HG02938 (cell line): Measurements from ENCODE around the gene DCAF8L2.
"Not testable (repeated sequence)": the region's sequence is repeated elsewhere in the genome, so short reads cannot be mapped to it uniquely, and the experiment has no call there.

ENCODE experiments used
- ATAC-seq: cut with Tn5 transposase; IDR thresholded peaks from one replicate; pipeline ENCODE4 v1.9.1; 2021; ENCODE audit warnings: mild to moderate bottlenecking, moderate library complexity; ENCODE audit not compliant: unreplicated experiment

The DCAF8L2 gene

GRCh38 chrX:27590044-27590443 lies at the start of gene DCAF8L2:
DCAF8L2 (plus strand) TSS chrX:27590344; CDS start chrX:27746896, 156,552 bp downstream.
- ATAC-seq = no peak

DNA sequence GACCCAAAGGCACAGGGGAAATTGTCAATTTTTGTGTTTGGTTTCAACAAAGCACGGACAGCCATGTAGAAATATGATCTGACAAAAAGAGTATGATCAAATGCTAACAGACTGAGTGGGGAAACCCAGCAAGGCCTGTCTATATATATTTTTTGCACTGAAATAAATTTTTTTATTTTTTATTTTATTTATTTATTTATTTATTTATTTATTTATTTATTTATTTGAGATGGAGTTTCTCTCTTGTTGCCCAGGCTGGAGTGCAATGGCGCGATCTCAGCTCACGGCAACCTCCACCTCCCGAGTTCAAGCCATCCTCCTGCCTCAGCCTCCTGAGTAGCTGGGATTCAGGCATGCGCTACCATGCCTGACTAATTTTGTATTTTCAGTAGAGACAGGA lies 49.0 kb upstream of the DCAF8L2 start:
- not testable (repeated sequence) for ATAC-seq

DNA sequence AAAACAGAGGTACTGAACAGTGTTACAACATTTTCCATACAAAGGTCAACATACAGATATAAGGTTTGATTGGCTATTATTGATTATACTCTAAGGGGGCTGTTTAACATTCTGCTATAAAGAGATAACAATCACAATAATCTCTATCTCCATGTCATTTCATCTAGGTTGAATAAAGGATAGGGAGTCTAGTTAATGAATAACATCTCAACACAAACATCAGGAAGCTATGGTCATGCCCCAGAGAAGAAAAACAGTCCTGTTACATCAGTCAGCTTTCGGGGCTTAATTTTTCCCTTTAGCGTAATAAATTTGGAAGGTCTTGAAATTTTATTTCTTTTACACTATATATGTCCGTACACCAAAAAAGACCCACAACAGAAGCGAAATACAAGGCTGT lies 41.5 kb upstream of the DCAF8L2 start:
- no peak for ATAC-seq

DNA sequence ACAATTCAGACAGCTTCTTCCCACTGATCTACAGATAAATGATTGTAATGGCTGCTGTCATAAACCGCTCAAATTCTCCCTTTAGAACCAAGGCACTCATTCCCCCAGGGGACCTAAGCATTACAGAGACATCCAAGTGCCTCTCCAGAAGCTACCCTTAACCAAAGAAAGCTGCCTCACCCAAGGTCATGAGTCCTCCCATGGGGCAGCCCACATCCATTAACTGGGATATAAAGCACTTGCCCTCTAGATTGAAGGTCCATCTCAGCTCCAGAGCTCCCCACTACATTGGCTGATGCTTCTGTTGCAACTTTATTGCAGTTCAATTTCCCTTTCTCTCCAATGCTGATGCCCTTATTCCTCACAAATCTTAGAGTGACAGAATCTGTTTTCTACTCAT lies 40.5 kb upstream of the DCAF8L2 start:
- no peak for ATAC-seq

DNA sequence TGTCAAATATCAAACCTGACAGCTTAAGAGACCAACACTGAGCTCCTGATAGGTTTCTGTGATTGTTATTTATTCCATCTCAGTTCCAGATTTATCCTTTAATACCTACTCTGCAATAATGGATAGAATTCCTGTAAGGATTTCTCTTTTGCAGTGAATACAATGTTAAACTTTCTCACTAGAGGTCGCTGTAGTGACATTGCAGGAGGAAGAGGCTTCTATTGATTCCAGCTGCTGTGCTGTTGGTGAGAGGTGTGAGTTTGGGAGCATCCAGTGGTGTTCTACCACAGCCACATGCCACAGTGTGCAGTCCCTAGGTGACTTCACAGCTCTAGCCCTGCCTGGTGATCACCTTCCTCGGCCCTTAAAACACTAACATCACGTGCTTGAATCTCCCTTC lies 34.6 kb upstream of the DCAF8L2 start:
- no peak for ATAC-seq

- no peak for ATAC-seq
These were observed 24.2 kb upstream of the DCAF8L2 start for GRCh38 chrX:27565992-27566391.

DNA sequence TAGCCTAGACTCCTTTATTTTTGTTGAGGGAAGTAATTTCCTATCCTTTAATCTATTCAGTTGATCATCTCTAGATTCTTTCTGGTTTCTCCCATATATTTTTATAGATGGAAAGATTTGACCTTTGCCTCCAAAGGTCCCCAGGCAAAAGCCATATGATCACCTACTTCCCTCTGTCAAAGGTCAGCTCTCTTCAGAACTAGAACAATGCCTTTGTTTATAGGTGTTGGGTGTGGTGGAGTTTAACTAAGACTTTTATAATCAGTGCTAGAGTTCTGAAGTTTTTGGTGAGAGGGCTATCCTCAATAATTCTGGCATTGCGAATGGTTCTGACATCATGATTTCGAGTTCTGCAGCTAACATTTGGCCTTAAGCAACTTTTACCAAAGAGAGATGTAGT lies 19.0 kb upstream of the DCAF8L2 start:
- ATAC-seq = no peak

DNA sequence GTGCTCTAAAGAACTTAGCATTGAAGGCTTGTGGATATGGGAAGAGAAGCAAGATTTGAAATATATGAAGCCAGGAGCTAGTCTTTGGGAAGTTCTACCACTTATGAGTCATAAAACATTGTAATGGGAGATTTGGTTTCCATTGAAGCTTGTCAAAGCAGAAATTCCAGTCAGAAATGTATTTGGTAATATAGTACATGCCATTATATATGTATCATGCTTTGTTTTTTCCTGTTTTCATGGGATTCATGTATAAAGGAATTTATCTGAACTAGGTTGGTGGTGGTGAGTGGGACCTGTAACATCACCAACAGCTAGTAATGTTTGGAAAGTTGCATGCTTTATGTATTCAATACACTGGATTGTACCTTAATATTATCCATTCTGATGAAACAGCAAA lies 14.6 kb upstream of the DCAF8L2 start:
- ATAC-seq = no peak

DNA sequence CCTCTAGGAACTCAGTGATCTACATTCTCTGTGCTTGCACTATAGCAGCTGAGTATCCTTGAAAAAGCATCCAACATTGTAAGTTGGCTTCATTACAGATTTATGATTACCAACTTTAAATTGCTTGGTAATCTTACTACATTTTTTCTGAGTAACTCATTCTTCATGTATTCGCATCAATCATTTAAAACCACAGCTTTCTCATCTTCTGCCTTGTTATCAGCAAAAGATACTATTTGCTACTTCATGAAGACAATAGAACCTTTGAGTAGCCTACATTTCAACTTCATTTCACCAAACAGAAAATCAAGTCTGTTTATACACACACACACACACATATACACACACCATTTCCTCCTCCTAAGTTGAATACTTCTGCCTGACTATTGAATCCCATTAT lies 6.2 kb upstream of the DCAF8L2 start:
- ATAC-seq = no peak

GRCh38 chrX:27591938-27592337 lies 1.8 kb downstream of the DCAF8L2 start:
- ATAC-seq = no peak

GRCh38 chrX:27597508-27597907 lies 7.4 kb downstream of the DCAF8L2 start:
- ATAC-seq = no peak

DNA sequence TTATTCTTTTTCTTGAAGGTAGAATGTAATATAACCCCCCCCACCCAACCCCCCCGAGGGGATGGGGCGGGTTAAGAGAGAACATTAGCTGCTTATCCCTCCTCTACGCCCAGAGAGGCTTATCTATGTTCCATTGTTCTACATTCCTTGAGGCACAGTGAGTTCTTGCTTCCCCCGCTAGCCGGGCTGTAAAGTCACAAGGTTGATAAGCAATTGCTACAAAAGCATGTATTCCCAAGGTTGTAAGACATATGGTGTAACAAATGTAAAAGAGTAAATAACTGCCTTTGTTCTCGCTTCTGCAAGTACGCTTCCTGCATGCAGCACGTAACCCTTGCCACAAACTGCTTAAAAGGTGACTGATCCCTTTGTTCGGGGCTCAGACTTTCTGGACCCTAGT lies 8.2 kb downstream of the DCAF8L2 start:
- no peak for ATAC-seq

GRCh38 chrX:27599928-27600327 lies 9.8 kb downstream of the DCAF8L2 start:
- no peak for ATAC-seq

DNA sequence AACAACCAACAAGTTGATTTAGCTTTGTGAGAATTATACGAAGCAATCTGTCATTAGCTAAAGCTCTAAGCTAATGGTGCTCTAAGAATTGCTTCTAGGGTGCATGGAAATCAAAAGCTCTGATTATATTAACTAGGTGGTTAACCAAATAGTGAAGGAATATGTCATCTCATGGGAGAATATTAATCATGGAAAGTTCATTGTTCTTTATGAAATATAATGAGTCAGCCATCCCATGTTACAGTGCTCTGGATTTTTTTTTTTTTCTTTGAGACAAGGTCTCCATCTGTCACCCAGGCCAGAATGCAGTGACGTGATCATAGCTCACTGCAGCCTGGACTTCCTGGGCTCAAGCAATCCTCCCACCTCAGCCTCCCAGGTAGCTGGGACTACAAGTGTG lies 10.5 kb downstream of the DCAF8L2 start:
- no peak for ATAC-seq

- no peak for ATAC-seq
These were observed 18.5 kb downstream of the DCAF8L2 start for GRCh38 chrX:27608671-27609070.

DNA sequence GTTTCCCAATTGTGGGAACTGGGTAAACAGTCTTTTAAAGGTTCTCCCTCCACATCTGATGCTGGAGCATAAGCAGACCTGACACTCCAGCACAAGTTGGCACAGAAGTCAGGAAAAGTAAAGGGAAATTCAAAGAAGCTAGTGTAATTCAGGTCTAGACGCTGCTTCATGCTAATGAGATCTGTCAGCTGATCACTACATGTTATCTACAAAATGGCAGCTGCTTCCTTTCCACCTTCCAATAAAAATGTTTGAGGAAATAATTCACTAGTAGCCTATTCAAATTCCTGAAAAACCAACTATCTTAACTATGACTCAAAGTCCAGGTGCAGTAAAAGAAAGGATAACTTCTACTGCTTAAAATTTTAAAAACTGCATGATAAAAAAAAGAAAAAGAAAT lies 29.3 kb downstream of the DCAF8L2 start:
- no peak for ATAC-seq

GRCh38 chrX:27619975-27620374 lies 29.8 kb downstream of the DCAF8L2 start:
- no peak for ATAC-seq

- ATAC-seq = no peak
These were observed 32.7 kb downstream of the DCAF8L2 start for GRCh38 chrX:27622883-27623282.

DNA sequence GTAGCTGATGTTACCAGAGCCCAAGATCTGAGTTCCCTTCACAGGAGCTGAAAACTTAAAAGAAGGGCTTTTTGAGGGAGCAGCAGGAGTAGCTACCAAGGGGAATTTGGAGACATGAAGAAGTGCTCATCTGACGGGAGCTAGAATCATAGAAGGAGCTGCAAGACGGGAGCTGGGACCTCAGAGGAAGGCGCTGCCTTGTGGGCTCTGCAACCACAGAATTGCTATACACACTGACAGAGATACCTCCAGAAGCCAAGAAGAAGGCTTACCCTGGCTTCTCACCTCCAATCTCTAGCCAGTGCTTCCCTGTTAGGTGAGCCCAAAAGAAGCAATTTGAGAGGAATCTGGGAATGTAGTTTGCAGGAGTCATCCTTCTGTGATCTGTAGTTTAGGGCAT lies 35.9 kb downstream of the DCAF8L2 start:
- no peak for ATAC-seq

DNA sequence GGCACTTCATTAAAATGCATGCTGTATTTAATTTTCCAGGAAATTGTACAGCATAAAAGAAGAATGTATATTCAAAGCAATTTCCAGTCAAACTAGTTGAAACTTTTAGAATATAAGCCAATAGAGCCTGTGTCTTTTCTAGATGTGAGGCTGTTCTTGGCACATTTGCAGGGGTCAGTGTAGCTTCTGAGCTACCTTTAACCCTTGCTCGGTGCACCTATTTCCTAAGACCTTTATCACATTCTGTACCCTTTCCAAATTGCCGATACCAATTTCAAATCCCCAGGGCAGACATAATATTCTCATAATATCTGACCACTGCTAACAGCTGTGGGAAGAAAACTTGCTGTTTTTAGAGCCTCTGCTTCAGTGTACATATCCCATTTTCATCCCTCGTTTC lies 43.2 kb downstream of the DCAF8L2 start:
- ATAC-seq = no peak

DNA sequence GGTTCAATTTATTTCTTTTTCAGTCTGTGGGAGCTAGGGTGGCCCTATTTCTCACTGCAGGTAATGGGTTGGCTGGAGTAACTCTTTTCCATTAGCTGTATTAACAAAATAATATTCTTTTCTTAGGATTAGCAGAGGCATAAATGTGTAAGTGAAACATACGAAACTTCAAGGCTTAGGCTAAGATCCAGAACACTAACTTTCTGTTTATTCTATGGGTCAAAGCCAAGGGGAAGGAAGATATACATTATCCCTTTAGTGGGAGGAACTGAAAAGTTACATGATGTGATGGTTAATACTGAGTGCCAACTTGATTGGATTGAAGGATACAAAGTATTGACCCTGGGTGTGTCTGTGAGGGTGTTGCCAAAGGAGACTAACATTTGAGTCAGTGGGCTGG lies 66.4 kb downstream of the DCAF8L2 start:
- no peak for ATAC-seq

DNA sequence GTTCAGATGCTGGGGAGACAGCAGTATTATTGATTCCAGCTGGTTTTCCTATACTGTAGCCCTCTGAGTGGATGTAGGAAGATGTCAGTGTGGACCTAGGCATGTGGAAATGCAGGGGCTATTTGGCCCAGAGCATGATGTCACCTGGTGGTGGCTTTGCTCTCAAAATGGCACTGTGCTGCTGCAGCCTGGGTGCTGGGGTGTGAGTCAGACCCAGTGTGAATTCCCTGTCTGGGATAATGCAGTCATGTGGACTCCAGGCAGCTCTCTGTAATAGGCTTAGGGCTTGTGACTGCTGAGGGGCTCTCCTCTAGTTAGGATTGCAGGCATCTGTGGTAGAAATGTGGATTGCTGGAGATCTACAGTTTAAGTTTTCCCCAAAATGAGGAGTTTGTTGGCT lies 70.7 kb downstream of the DCAF8L2 start:
- no peak for ATAC-seq

DNA sequence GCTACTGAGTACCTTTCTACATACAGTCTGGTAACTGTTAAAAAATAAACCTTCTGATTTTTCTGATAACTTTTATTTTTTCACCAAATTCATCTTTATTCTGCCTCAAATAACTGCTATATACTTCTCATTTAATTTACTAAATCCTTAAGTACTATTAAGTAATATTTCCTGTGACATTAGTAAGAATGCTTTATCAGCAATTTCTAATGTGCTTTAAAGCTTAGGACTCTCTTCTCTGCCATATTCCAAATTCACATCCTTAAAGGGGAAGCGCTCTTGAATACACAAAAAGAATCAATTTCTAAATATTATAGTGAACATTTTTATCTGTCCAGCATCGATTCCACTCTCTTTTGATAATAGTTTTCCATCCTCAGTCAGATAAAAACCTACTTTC lies 81.1 kb downstream of the DCAF8L2 start:
- ATAC-seq = no peak

- no peak for ATAC-seq
These were observed 84.3 kb downstream of the DCAF8L2 start for GRCh38 chrX:27674491-27674890.
